ENCODE data around the gene USP6NL.

DNA sequence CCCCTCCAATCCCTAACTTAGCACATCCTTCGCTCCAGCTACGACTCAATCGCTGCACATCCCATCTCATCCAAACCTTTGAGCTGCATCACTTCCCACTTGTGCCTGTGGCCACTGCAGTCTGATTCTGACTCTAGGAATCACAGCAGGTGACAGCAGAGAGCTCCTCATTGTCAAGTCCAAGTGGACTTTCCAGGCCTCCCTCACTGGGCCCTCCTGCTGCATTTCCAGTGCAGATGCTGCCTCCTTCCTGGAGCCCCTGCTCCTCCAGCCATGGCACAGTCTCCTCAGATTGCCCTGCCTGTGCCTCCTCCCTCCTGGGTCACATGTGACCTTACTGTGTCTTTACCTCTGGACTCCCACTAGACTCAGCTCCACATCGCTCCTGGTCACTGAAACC lies 157.3 kb downstream of the USP6NL start:
- TF ChIP-seq, protein P1, sequence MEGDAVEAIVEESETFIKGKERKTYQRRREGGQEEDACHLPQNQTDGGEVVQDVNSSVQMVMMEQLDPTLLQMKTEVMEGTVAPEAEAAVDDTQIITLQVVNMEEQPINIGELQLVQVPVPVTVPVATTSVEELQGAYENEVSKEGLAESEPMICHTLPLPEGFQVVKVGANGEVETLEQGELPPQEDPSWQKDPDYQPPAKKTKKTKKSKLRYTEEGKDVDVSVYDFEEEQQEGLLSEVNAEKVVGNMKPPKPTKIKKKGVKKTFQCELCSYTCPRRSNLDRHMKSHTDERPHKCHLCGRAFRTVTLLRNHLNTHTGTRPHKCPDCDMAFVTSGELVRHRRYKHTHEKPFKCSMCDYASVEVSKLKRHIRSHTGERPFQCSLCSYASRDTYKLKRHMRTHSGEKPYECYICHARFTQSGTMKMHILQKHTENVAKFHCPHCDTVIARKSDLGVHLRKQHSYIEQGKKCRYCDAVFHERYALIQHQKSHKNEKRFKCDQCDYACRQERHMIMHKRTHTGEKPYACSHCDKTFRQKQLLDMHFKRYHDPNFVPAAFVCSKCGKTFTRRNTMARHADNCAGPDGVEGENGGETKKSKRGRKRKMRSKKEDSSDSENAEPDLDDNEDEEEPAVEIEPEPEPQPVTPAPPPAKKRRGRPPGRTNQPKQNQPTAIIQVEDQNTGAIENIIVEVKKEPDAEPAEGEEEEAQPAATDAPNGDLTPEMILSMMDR (IDR thresholded peaks at IDR 0.05) = no peak
- TF ChIP-seq POLR2A (IDR thresholded peaks at IDR 0.05) = no peak
